LoVo (cell line): ENCODE data around the gene CRELD1.
"Not testable (repeated sequence)": the region's sequence is repeated elsewhere in the genome, so short reads cannot be mapped to it uniquely, and the experiment has no call there.

Experiments
- DNase-seq: peaks from one replicate; pipeline ENCODE4 v3.0.0-alpha.2; 2016; ENCODE audit warnings: low spot score

CRELD1 gene

DNA sequence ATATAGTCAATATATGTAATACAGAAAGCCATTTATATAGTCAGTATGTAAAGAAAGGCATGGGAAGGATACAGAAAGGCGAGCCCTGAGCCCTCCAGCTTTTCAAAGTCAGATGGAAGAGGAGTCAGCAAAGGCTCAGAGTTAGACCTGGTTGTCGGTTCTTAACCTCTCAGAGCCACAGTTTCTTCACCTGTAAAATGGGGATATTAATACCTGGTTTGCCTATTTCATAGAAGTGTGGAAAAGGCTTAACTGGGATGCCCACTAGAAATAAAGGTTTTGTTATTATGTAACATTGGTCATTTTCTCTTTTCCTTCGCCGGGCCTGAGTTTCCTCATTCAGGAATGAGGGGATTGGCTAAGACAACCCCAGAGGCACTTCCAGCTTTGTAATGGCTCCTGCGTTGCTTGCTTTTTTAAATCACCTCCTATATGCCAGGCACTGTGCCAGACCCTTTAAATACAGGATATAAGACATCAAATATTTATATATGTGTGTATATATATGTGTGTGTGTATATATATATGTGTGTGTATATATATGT lies 2.4 kb downstream of the CRELD1 start:
- no peak for DNase-seq

GRCh38 chr3:9937486-9938238 lies 4.0 kb downstream of the CRELD1 start:
- no peak for DNase-seq

DNA sequence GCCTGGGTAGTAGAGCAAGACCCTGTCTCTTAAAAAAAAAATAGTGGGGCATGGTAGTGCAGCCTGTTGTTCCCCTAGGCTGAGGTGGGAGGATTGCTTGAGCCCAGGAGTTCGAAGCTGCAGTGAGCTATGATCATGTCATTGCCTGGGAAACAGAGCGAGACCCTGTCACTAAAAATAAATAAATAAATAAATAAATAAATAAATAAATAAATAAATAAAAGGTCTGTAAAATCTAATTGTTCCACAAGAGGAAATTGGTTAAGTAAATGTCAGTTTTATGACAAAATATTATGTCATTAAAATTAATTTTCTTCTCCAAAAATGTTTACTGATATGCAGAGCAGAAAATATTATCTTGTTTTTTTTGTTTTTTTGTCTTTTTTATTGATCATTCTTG lies 5.3 kb downstream of the CRELD1 start:
- no peak for DNase-seq

DNA sequence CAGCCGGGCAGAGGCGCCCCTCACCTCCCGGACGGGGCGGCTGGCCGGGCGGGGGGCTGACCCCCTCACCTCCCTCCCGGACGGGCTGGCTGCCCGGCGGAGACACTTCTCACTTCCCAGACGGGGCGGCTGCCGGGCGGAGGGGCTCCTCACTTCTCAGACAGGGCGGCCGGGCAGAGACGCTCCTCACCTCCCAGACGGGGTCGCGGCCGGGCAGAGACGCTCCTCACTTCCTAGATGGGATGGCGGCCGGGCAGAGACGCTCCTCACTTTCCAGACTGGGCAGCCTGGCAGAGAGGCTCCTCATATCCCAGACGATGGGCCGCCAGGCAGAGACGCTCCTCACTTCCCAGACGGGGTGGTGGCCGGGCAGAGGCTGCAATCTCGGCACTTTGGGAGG lies 6.3 kb downstream of the CRELD1 start:
- DNase-seq: not testable (repeated sequence)

GRCh38 chr3:9940746-9941145 lies 7.1 kb downstream of the CRELD1 start:
- no peak for DNase-seq

DNA sequence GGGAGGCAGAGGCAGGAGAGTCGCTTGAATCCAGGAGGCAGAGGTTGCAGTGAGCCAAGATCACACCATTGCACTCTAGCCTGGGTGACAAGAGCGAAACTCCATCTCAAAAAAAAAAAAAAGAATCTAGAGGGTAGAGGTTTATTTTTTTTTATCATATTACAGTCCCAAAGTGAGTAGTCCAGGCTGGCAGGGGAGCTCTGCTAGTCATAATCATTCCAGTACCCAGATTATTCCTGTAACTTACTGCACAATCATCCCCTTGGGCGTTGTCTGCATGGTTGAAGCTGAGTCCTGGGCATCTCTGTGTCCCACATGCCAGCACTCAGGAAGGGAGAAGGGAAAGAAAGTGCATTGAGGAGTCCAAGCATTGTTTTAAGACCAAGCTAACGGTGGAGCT lies 8.5 kb downstream of the CRELD1 start:
- no peak for DNase-seq

DNA sequence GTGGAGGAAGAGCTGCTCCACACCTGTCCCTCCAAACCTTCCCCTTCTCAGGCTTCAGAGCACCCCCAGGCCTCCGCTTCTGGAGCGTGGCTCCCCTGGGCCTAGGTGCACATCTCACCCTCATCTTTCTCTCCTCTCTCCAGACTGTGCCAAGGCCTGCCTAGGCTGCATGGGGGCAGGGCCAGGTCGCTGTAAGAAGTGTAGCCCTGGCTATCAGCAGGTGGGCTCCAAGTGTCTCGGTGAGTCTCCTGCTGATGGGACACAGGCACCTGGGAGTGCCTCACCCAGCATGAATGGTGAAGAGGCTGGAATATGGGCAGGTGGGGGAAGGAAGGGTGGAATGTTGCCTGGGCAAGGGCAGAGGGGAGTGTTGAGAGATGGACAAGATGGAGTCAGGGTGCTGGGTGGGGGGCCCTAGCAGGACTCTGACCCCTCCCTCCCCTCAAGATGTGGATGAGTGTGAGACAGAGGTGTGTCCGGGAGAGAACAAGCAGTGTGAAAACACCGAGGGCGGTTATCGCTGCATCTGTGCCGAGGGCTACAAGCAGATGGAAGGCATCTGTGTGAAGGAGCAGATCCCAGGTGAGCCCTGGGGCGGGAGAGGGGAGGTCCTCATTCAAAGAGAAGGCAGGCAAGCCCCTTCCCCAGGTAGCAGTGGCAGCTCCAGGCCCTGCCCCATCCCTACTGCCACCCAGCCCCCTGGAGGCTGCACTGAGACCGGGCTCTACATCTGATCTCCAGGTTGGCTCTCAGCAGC lies 9.5 kb downstream of the CRELD1 start:
- no peak for DNase-seq

GRCh38 chr3:9944271-9944670 lies 10.6 kb downstream of the CRELD1 start:
- DNase-seq: no peak

GRCh38 chr3:9945358-9945757 lies 11.7 kb downstream of the CRELD1 start:
- DNase-seq: no peak

GRCh38 chr3:9946112-9947024 lies 12.7 kb downstream of the CRELD1 start:
- DNase-seq: peak; percentile 85

GRCh38 chr3:9947025-9947995 lies 13.7 kb downstream of the CRELD1 start:
- peak; percentile 89 for DNase-seq

GRCh38 chr3:9948586-9948985 lies 15.0 kb downstream of the CRELD1 start:
- DNase-seq: no peak

GRCh38 chr3:9949115-9949514 lies 15.5 kb downstream of the CRELD1 start:
- DNase-seq: no peak

- DNase-seq: no peak
Observed at GRCh38 chr3:9949626-9950025, 16.0 kb downstream of the CRELD1 start.

GRCh38 chr3:9951126-9951525 lies 17.5 kb downstream of the CRELD1 start:
- DNase-seq: no peak

- no peak for DNase-seq
Observed at GRCh38 chr3:9951598-9951961, 17.9 kb downstream of the CRELD1 start.

DNA sequence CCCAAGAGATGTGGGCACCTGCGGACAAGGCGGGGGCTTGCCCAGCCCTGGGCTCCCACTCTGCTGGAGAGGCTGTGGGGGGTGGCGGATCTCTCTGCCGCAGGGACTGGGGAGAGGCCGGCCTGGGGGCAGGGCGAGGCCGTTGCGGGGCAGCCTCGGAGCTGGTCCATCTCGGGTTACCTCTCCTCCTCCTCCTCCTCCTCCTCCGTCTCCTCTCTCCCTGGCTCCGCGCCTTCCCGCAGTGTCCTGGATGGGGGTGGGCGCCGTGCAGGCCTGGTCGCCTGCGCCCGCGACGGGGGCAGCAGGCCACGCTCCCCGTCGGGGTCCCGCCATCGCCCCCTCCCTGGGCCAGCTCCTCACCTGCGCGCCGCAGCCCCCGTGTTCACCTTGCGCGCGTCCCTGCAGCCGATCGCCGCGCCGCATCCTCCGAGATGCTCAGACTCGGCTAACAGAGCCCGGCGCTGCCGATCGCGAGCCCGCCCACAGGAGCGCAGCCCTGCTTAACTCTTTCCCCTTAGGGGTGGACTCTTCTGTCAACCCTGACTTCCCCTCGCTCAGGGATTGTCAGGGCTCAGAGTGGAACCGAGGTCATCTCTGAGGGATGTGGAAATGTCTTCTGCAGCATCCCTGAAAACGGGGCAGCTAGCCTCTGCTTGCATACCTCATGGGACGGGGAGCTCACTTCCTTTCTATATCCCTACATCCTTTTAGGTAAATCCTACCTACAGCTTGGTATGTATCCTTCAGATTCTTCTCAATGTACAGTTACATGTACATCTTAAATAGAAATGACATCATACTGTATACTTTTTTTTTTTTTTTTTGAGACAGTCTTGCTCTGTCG lies 18.6 kb downstream of the CRELD1 start, which contains the start of gene PRRT3:
PRRT3 (minus strand) TSS at position 447 of the 844 bp plus-strand sequence. CDS start 2,293 bp downstream, outside the sequence.
- no peak for DNase-seq

DNA sequence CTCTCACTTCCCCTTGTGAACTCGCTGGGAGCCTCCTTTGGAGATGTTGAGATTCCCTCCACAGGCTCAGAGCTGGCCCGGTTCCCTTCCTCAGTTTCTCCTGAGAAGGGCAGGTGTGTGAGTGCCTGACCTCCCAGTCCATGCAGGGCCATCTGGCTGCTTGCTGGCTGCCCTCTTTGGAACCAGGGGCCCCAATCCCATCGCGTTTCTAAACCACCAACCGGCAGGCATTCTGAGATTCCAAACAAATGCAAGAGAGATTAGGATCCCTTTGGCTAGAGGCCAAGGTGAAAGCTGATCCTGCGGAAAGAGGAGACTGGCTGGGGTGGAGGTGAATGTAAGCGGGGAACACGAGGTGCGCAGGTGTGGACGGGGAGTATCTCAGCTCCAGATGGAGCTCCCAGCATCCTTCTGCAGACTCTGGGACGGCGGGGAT lies 21.5 kb downstream of the CRELD1 start:
- DNase-seq: no peak

DNA sequence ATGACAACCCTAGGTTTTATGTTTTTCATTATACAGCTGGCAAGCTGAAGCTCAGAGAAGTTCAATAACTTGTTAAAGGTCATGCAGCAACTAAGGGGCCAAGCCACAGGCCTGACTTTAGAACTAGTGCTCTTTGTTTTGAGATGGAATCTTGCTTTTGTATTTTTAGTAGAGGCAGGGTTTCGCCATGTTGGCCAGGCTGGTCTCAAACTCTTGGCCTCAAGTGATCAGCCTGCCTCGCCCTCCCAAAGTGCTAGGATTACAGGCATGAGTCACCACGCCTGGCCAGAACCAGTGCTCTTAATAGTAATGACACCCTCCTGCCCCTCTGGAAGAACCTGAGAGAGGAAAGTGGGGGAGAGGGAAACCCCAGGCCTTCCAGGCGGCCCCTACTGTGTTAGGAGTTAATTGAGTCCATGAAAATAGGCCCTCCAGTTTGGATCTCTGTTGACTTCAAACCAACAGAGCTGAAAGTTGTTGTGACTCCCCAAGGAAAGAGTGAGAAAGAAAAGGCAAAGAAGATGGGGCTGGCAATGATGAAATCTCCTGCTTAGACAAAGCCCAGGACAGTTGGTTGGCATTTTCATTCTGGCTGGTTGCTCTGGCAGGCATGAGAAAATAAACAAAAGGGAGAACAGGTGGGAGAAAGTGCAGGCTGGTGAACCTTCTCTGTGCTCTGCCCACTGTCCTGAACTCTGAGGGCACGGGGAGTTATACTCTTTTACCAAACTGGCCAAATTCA lies 22.1 kb downstream of the CRELD1 start:
- no peak for DNase-seq
